NT2/D1 (cell line): ENCODE results near the gene LY6G5B.

Source experiments
- YY1 ChIP-seq: IDR thresholded peaks from 2 replicates; pipeline ENCODE4 v1.6.1; 2011; ENCODE audit not compliant: insufficient read length, insufficient read depth
- ZNF274 ChIP-seq: IDR thresholded peaks from 2 replicates; pipeline ENCODE4 v1.6.1; 2011; ENCODE audit warnings: mild to moderate bottlenecking, low read depth, low read length

DNA sequence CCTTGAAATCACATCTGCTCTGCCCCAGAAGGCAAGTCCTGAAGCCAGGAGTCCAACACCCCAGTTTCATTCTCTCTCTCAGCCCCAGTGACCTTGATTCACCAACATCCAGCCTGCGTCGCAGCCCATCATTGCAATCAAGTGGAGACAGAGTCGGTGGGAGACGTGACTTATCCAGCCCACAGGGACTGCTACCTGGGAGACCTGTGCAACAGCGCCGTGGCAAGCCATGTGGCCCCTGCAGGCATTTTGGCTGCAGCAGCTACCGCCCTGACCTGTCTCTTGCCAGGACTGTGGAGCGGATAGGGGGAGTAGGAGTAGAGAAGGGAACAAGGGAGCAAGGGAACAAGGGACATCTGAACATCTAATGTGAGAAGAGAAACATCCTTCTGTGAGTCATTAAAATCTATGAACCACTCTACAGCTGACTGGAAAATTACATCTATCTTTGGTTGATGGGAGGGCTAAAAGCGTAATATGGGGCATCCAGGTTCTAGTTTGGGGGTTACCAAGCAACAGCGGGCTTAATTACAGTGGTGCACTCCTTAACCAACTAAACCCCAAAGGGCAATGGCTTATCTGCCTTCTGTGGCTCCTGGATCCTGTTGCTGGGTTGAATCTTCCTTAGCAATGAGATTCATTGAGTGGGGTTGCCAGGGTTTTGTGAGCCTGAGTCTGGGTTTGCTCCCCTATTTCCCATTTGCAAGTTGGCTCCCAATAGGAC, 47.9 kb downstream of the LY6G5B start:
- TF ChIP-seq ZNF274: no peak
- TF ChIP-seq YY1: no peak
